GM21423 (cell line): ENCODE results near the gene HES2.
"Not testable (repeated sequence)": the region's sequence is repeated elsewhere in the genome, so short reads cannot be mapped to it uniquely, and the experiment has no call there.

Experiments used
- ATAC-seq: cut with Tn5 transposase; IDR thresholded peaks from one replicate; pipeline ENCODE4 v1.9.1; 2021; ENCODE audit warnings: mild to moderate bottlenecking, moderate library complexity; ENCODE audit not compliant: unreplicated experiment

HES2 gene

GRCh38 chr1:6419397-6419803 lies 319 bp downstream of the HES2 start:
- ATAC-seq, result no peak

- no peak for ATAC-seq
Observed at GRCh38 chr1:6418668-6419396, 887 bp downstream of the HES2 start.

GRCh38 chr1:6417961-6418667 lies 1.6 kb downstream of the HES2 start:
- ATAC-seq, result no peak

GRCh38 chr1:6416906-6417305 lies 2.8 kb downstream of the HES2 start:
- ATAC-seq, result no peak

GRCh38 chr1:6416295-6416656 lies 3.4 kb downstream of the HES2 start:
- ATAC-seq, result no peak

GRCh38 chr1:6414881-6415626 lies 4.7 kb downstream of the HES2 start:
- no peak for ATAC-seq

- peak; percentile 80 for ATAC-seq
Observed at GRCh38 chr1:6414443-6414844, 5.3 kb downstream of the HES2 start.

- no peak for ATAC-seq
Observed at GRCh38 chr1:6412896-6413295, 6.8 kb downstream of the HES2 start.

GRCh38 chr1:6410248-6410893 lies 9.3 kb downstream of the HES2 start:
- no peak for ATAC-seq

GRCh38 chr1:6409733-6410132 lies 10.0 kb downstream of the HES2 start:
- no peak for ATAC-seq

GRCh38 chr1:6409053-6409452 lies 10.7 kb downstream of the HES2 start:
- ATAC-seq, result no peak

GRCh38 chr1:6408023-6408422 lies 11.7 kb downstream of the HES2 start:
- no peak for ATAC-seq

GRCh38 chr1:6401673-6402072 lies 18.0 kb downstream of the HES2 start:
- ATAC-seq, result no peak

- ATAC-seq, result no peak
Observed at GRCh38 chr1:6399294-6399693, 20.4 kb downstream of the HES2 start.

GRCh38 chr1:6397844-6398441 lies 21.8 kb downstream of the HES2 start:
- ATAC-seq, result no peak

- no peak for ATAC-seq
Observed at GRCh38 chr1:6396998-6397397, 22.7 kb downstream of the HES2 start.

- not testable (repeated sequence) for ATAC-seq
Observed at GRCh38 chr1:6395781-6396244, 23.9 kb downstream of the HES2 start.

GRCh38 chr1:6395130-6395529 lies 24.6 kb downstream of the HES2 start:
- ATAC-seq, result not testable (repeated sequence)

- peak; percentile 83 for ATAC-seq
Observed at GRCh38 chr1:6393400-6394187, 26.1 kb downstream of the HES2 start, which contains the start of gene ACOT7. ACOT7 (minus strand) TSS chr1:6393767; CDS start chr1:6393399, 368 bp downstream.
